Lung microvascular endothelial cell (primary cell): ENCODE results near the gene SLC4A3. TPM values are rescaled to one million over a fixed set of nuclear protein-coding genes. Genes with fewer than 3 reads are reported as not detected.
"Not testable (repeated sequence)": the region's sequence is repeated elsewhere in the genome, so short reads cannot be mapped to it uniquely, and the experiment has no call there.

Experiments used
- DNase-seq, 2 donors: peaks; one replicate each; pipeline versions ENCODE4 v3.0.0 to v3.0.0-alpha.2; 2010; ENCODE audit warnings: low read depth in 2 of 2
- total RNA-seq: library from RNA; depleted of rRNA; stranded (reverse); fragments of >200 nt; gene quantifications from 2 replicates; pipeline ENCODE4 v1.2.1, GENCODE V29; 2014

Gene SLC4A3
- total RNA-seq, 1 donor from 2014 or later = under 0.01 TPM

GRCh38 chr2:219644801-219645480 lies 17.5 kb downstream of the SLC4A3 start:
- DNase-seq = peak in 1 of 2 donors; percentile 25

GRCh38 chr2:219645631-219646527 lies 18.4 kb downstream of the SLC4A3 start:
- DNase-seq = peak; percentile 33 to 52

GRCh38 chr2:219648176-219648575 lies 20.7 kb downstream of the SLC4A3 start:
- no peak for DNase-seq

- no peak for DNase-seq
Observed at GRCh38 chr2:219648963-219649362, 21.5 kb downstream of the SLC4A3 start.

- DNase-seq = no peak
Observed at GRCh38 chr2:219650426-219651248, 23.2 kb downstream of the SLC4A3 start.

- DNase-seq = not testable (repeated sequence)
Observed at GRCh38 chr2:219651656-219652055, 24.2 kb downstream of the SLC4A3 start.

- no peak for DNase-seq
Observed at GRCh38 chr2:219656526-219656925, 29.1 kb downstream of the SLC4A3 start.

GRCh38 chr2:219658196-219658846 lies 30.9 kb downstream of the SLC4A3 start:
- DNase-seq = no peak

- DNase-seq = no peak
Observed at GRCh38 chr2:219658874-219659273, 31.4 kb downstream of the SLC4A3 start.

GRCh38 chr2:219661197-219661954 lies 33.9 kb downstream of the SLC4A3 start:
- no peak for DNase-seq

- DNase-seq = no peak
Observed at GRCh38 chr2:219661955-219662395, 34.5 kb downstream of the SLC4A3 start.

GRCh38 chr2:219662566-219662965 lies 35.1 kb downstream of the SLC4A3 start:
- DNase-seq = no peak

GRCh38 chr2:219663116-219663762 lies 35.8 kb downstream of the SLC4A3 start:
- no peak for DNase-seq

GRCh38 chr2:219664041-219664440 lies 36.6 kb downstream of the SLC4A3 start:
- no peak for DNase-seq

- peak in 1 of 2 donors; percentile 32 for DNase-seq
Observed at GRCh38 chr2:219664944-219665343, 37.5 kb downstream of the SLC4A3 start.

GRCh38 chr2:219665926-219666325 lies 38.5 kb downstream of the SLC4A3 start:
- DNase-seq = no peak

- DNase-seq = no peak
Observed at GRCh38 chr2:219668316-219668715, 40.9 kb downstream of the SLC4A3 start.

GRCh38 chr2:219670386-219670785 lies 43.0 kb downstream of the SLC4A3 start:
- no peak for DNase-seq

GRCh38 chr2:219671279-219671678 lies 43.8 kb downstream of the SLC4A3 start:
- no peak for DNase-seq

- no peak for DNase-seq
Observed at GRCh38 chr2:219672406-219672805, 45.0 kb downstream of the SLC4A3 start.
